CD14-positive monocyte (primary cell): Measurements from ENCODE around the gene ELSPBP1. TPM values are rescaled to one million over a fixed set of nuclear protein-coding genes. Genes with fewer than 3 reads are reported as not detected.

Source experiments
- DNase-seq, 3 donors: peaks; one replicate each; pipeline ENCODE4 v3.0.0-alpha.2; 2011 to 2022
- H2AFZ ChIP-seq: 2 replicates; pipeline ENCODE4 v1.6.0; 2012; ENCODE audit warnings: mild to moderate bottlenecking, low read depth, low read length, inconsistent platforms; ENCODE audit not compliant: insufficient read depth, poor library complexity, severe bottlenecking
- H3K27ac ChIP-seq, 2 donors: 1 replicate in 1 of 2; 2 replicates in 1 of 2; pipeline ENCODE4 v1.5.1; 2012 to 2013; ENCODE audit warnings: low read length in 2 of 2, control low read depth in 1 of 2, inconsistent platforms in 1 of 2, low read depth in 1 of 2, mild to moderate bottlenecking in 1 of 2
- H3K27me3 ChIP-seq, 2 donors: one replicate each; pipeline versions ENCODE4 v1.6.0 to v1.6.1; 2011 to 2013; ENCODE audit warnings: low read length in 2 of 2; ENCODE audit not compliant: control insufficient read depth in 2 of 2, insufficient read depth in 2 of 2
- H3K36me3 ChIP-seq, 2 donors: replicated peaks in 1 of 2; 1 replicate in 1 of 2; 2 replicates in 1 of 2; pipeline versions ENCODE4 v1.5.1 to v1.6.1; 2012 to 2013; ENCODE audit warnings: low read length in 2 of 2, control low read depth in 1 of 2, inconsistent platforms in 1 of 2, mild to moderate bottlenecking in 1 of 2; ENCODE audit not compliant: insufficient read depth in 2 of 2, control insufficient read depth in 1 of 2
- H3K4me1 ChIP-seq, 2 donors: 1 replicate in 1 of 2; 2 replicates in 1 of 2; pipeline versions ENCODE4 v1.5.1 to v1.6.1; 2012 to 2013; ENCODE audit warnings: low read length in 2 of 2, control low read depth in 1 of 2, inconsistent platforms in 1 of 2, mild to moderate bottlenecking in 1 of 2, moderate library complexity in 1 of 2; ENCODE audit not compliant: insufficient read depth in 2 of 2, control insufficient read depth in 1 of 2
- H3K4me2 ChIP-seq: replicated peaks from 2 replicates; pipeline ENCODE3; 2012; ENCODE audit warnings: low read length, moderate library complexity, mild to moderate bottlenecking; ENCODE audit not compliant: poor library complexity, severe bottlenecking; ENCODE audit errors: extremely low read depth
- H3K4me3 ChIP-seq, 3 experiments: fragments of 200-600 bp in 1 of 3; sonication (generic) in 1 of 3; replicated peaks in 1 of 3; 1 replicate in 2 of 3; 2 replicates in 1 of 3; pipeline ENCODE4 v1.5.1; 2011 to 2013; ENCODE audit warnings: low read length in 3 of 3, mild to moderate bottlenecking in 3 of 3, control low read depth in 2 of 3, low read depth in 2 of 3, inconsistent platforms in 1 of 3, moderate library complexity in 1 of 3
- H3K79me2 ChIP-seq: 2 replicates; pipeline ENCODE4 v1.6.0; 2012; ENCODE audit warnings: mild to moderate bottlenecking, control low read depth, inconsistent platforms, low read length, moderate library complexity; ENCODE audit not compliant: insufficient read depth
- H3K9ac ChIP-seq: 2 replicates; pipeline ENCODE4 v1.6.0; 2017; ENCODE audit warnings: low read length, mild to moderate bottlenecking; ENCODE audit not compliant: insufficient read depth, poor library complexity, severe bottlenecking
- H3K9me3 ChIP-seq, 2 donors: replicated peaks in 1 of 2; 1 replicate in 1 of 2; 2 replicates in 1 of 2; pipeline versions ENCODE4 v1.5.1 to v1.6.1; 2012 to 2013; ENCODE audit warnings: low read length in 2 of 2, control low read depth in 1 of 2; ENCODE audit not compliant: control insufficient read depth in 1 of 2, insufficient read depth in 1 of 2
- H4K20me1 ChIP-seq: 2 replicates; pipeline ENCODE4 v1.6.0; 2012; ENCODE audit warnings: mild to moderate bottlenecking, low read length, control low read depth, moderate library complexity; ENCODE audit not compliant: insufficient read depth
- H3K27ac Mint-ChIP-seq, 7 donors: one replicate each; pipeline ENCODE4 v1.8.0; 2020; ENCODE audit warnings: mild to moderate bottlenecking in 7 of 7, mixed read lengths in 7 of 7, moderate library complexity in 6 of 7, inconsistent platforms in 2 of 7
- H3K27me3 Mint-ChIP-seq, 3 donors: one replicate each; pipeline ENCODE4 v1.8.0; 2021 to 2022; ENCODE audit warnings: low read depth in 3 of 3, mild to moderate bottlenecking in 3 of 3, mixed read lengths in 3 of 3, moderate library complexity in 3 of 3, inconsistent platforms in 1 of 3
- H3K36me3 Mint-ChIP-seq, 2 donors: one replicate each; pipeline ENCODE4 v1.8.0; 2020; ENCODE audit warnings: mixed read lengths in 2 of 2, inconsistent platforms in 1 of 2, mild to moderate bottlenecking in 1 of 2
- H3K4me1 Mint-ChIP-seq: one replicate; pipeline ENCODE4 v1.8.0; 2020; ENCODE audit warnings: mild to moderate bottlenecking, mixed read lengths
- H3K4me3 Mint-ChIP-seq, 2 donors: one replicate each; pipeline ENCODE4 v1.8.0; 2020; ENCODE audit warnings: mild to moderate bottlenecking in 2 of 2, mixed read lengths in 2 of 2, moderate library complexity in 1 of 2
- H3K9me3 Mint-ChIP-seq, 7 donors: one replicate each; pipeline ENCODE4 v1.8.0; 2020 to 2022; ENCODE audit warnings: mixed read lengths in 7 of 7, mild to moderate bottlenecking in 6 of 7, moderate library complexity in 6 of 7, inconsistent platforms in 2 of 7
- WGBS: methylation state at CpG from one replicate; pipeline ENCODE4 v1.1.5; 2013; ENCODE audit warnings: missing lambda C conversion rate; ENCODE audit not compliant: insufficient coverage; 5-methylcytosine and 5-hydroxymethylcytosine counted together
- intact Hi-C, 2 donors: fragments of 100-400 bp; cut with micrococcal nuclease; formaldehyde crosslinking; loops; one replicate each; pipeline versions ENCODE4 v1.15.0 to v1.15.1; 2023
- polyA plus RNA-seq, 3 donors: library from polyadenylated mRNA; depleted of rRNA in 1 of 3; unstranded in 2 of 3; stranded (reverse) in 1 of 3; fragments of 300-500 nt in 2 of 3; fragments of >200 nt in 1 of 3; fragmentation: Illumina TruSeq in 2 of 3; gene quantifications; 1 replicate in 2 of 3; 2 replicates in 1 of 3; pipeline ENCODE4 v1.2.3, GENCODE V29; 2012 to 2021
- TF ChIP-seq, protein P1 (sequence below): fragments of 200-600 bp; IDR thresholded peaks from one replicate; pipeline ENCODE4 v1.8.0; 2022; ENCODE audit warnings: antibody characterized with exemption, mild to moderate bottlenecking

Gene ELSPBP1
- polyA plus RNA-seq, 3 donors = not detected

GRCh38 chr19:47996230-47996727, 1.8 kb downstream of the ELSPBP1 start:
- H3K4me2 ChIP-seq = no peak overlapping the region
- H3K36me3 ChIP-seq = no peaks in the 10 kb centered on the region
- H3K9me3 ChIP-seq = no peaks in the 10 kb centered on the region
- no peak overlapping the region for H3K27ac ChIP-seq
- no peak overlapping the region for H3K9ac ChIP-seq
- no peaks in the 10 kb centered on the region for H3K79me2 ChIP-seq
- no peak overlapping the region for H3K4me3 ChIP-seq
- Mint-ChIP-seq H3K27me3 (peaks cover 9 to 11% (median 9%) of the 10 kb centered on the region in 3 donors), H3K4me3 (no peak overlapping the region), H3K9me3 (peaks cover 0 to 6% (median 3%) of the 10 kb centered on the region in 7 donors), H3K4me1 (no peaks in the 10 kb centered on the region), H3K36me3 (no peaks in the 10 kb centered on the region), H3K27ac (no peak overlapping the region)
- H4K20me1 ChIP-seq = no peaks in the 10 kb centered on the region
- intact Hi-C loops = no loop called here
- TF ChIP-seq, protein P1, sequence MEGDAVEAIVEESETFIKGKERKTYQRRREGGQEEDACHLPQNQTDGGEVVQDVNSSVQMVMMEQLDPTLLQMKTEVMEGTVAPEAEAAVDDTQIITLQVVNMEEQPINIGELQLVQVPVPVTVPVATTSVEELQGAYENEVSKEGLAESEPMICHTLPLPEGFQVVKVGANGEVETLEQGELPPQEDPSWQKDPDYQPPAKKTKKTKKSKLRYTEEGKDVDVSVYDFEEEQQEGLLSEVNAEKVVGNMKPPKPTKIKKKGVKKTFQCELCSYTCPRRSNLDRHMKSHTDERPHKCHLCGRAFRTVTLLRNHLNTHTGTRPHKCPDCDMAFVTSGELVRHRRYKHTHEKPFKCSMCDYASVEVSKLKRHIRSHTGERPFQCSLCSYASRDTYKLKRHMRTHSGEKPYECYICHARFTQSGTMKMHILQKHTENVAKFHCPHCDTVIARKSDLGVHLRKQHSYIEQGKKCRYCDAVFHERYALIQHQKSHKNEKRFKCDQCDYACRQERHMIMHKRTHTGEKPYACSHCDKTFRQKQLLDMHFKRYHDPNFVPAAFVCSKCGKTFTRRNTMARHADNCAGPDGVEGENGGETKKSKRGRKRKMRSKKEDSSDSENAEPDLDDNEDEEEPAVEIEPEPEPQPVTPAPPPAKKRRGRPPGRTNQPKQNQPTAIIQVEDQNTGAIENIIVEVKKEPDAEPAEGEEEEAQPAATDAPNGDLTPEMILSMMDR = no peak
- no peak for DNase-seq
- H3K4me1 ChIP-seq = no peaks in the 10 kb centered on the region
- H2AFZ ChIP-seq = no peak overlapping the region
- H3K27me3 ChIP-seq = no peaks in the 10 kb centered on the region
- WGBS = 100% methylated on average over 1 of the region's 1 CpG

DNA sequence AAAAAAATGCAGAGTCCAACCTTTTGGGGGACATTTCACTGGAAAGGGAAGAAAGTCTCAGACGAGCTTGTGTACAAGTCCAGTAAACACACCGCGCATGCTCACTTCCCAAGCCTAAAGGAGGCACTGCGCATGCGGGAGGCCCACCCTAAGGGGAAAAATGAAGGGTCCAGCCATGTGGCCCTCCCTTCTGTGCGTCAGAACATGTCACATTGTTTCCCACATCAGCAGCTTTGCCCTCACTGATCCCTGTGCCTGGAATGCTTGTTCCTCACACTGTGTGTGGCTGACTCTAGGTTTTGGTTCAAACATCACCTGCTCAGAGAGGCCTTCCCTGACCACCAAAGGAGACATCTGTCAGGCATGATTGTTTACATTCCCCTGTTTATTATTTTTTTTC, 4.4 kb downstream of the ELSPBP1 start:
- Histone ChIP-seq H3K4me2 (no peak overlapping the region), H3K9me3 (no peaks in the 10 kb centered on the region), H3K79me2 (no peaks in the 10 kb centered on the region), H3K9ac (no peak overlapping the region), H3K36me3 (no peaks in the 10 kb centered on the region), H4K20me1 (no peaks in the 10 kb centered on the region), H2AFZ (no peak overlapping the region), H3K4me3 (no peak overlapping the region), H3K4me1 (no peaks in the 10 kb centered on the region), H3K27me3 (no peaks in the 10 kb centered on the region), H3K27ac (no peak overlapping the region)
- H3K4me3 Mint-ChIP-seq = no peak overlapping the region
- H3K9me3 Mint-ChIP-seq = peaks cover 0 to 7% (median 3%) of the 10 kb centered on the region in 7 donors
- no peaks in the 10 kb centered on the region for H3K36me3 Mint-ChIP-seq
- WGBS = 95% methylated on average over 5 of the region's 6 CpGs
- intact Hi-C loops = no loop called here
- no peak for DNase-seq
- H3K27me3 Mint-ChIP-seq = peaks cover 5 to 7% (median 6%) of the 10 kb centered on the region in 3 donors
- H3K27ac Mint-ChIP-seq = no peak overlapping the region
- no peaks in the 10 kb centered on the region for H3K4me1 Mint-ChIP-seq
- TF ChIP-seq, protein P1 = no peak
